Activated CD4-positive, alpha-beta T cell treated with anti-CD3 and anti-CD28 coated beads for 36 hours (primary cell): ENCODE results near the gene IL1RAPL1. TPM values are rescaled to one million over a fixed set of nuclear protein-coding genes. Genes with fewer than 3 reads are reported as not detected.

Experiments used
- ATAC-seq: fragments of 200-7000 bp; cut with Tn5 transposase; one replicate; pipeline ENCODE4 v1.10.0; 2021; ENCODE audit warnings: mild to moderate bottlenecking, moderate library complexity
- CTCF ChIA-PET: fragments of 350-600 bp; sonication (Branson Sonifier 250); formaldehyde crosslinking; loops from one replicate; lab custom pipeline; 2021; ENCODE audit warnings: antibody characterized with exemption; lab: Charles Lee
- POLR2A ChIA-PET: fragments of 350-600 bp; sonication (Branson Sonifier 250); formaldehyde crosslinking; loops from one replicate; lab custom pipeline; 2021; ENCODE audit warnings: antibody characterized with exemption, inconsistent platforms; lab: Charles Lee
- DNase-seq: peaks from one replicate; pipeline ENCODE4 v3.0.0-alpha.2; 2020
- H3K27ac Mint-ChIP-seq: one replicate; pipeline ENCODE4 v1.8.0; 2021; ENCODE audit warnings: mixed read lengths
- H3K27me3 Mint-ChIP-seq: one replicate; pipeline ENCODE4 v1.8.0; 2021; ENCODE audit warnings: mixed read lengths
- H3K36me3 Mint-ChIP-seq: one replicate; pipeline ENCODE4 v1.8.0; 2021; ENCODE audit warnings: low read depth, mixed read lengths
- H3K4me1 Mint-ChIP-seq: one replicate; pipeline ENCODE4 v1.8.0; 2021; ENCODE audit warnings: mixed read lengths
- H3K4me3 Mint-ChIP-seq: one replicate; pipeline ENCODE4 v1.8.0; 2021; ENCODE audit warnings: mild to moderate bottlenecking, moderate library complexity, mixed read lengths
- H3K9me3 Mint-ChIP-seq: one replicate; pipeline ENCODE4 v1.8.0; 2021; ENCODE audit warnings: low read depth, mixed read lengths
- intact Hi-C, 2 experiments: fragments of 100-400 bp; cut with DNase I in 1 of 2; cut with micrococcal nuclease in 1 of 2; formaldehyde crosslinking; loops; one replicate each; pipeline versions ENCODE4 v1.14.2 to v1.15.1; 2022 to 2024; cut with DNase I, micrococcal nuclease
- total RNA-seq, 2 experiments: library from RNA; stranded (reverse); gene quantifications; one replicate each; pipeline ENCODE4 v1.2.3, GENCODE V29; 2021

The IL1RAPL1 gene
- not detected for total RNA-seq

- intact Hi-C loops = no loop called here
- Mint-ChIP-seq H3K4me3 (no peak within 1 kb of the TSS), H3K36me3 (no peaks in the 10 kb centered on the region), H3K9me3 (no peaks in the 10 kb centered on the region), H3K27me3 (peaks cover 2% of the 10 kb centered on the region), H3K4me1 (no peaks in the 10 kb centered on the region), H3K27ac (no peak within 1 kb of the TSS)
- POLR2A ChIA-PET = no interaction called here
- no peak for ATAC-seq
- no peak for DNase-seq
- CTCF ChIA-PET = no interaction called here
These were observed at the start of gene IL1RAPL1 for GRCh38 chrX:28586981-28587551. TSS of gene IL1RAPL1 (plus strand) at chrX:28587446.

GRCh38 chrX:28542791-28543190 is 44.5 kb upstream of the IL1RAPL1 start:
- no peaks in the 10 kb centered on the region for H3K4me1 Mint-ChIP-seq
- intact Hi-C loops = no loop called here
- ATAC-seq (no peak), DNase-seq (no peak)
- ChIA-PET POLR2A (no interaction called here), CTCF (no interaction called here)
- H3K9me3 Mint-ChIP-seq = peaks cover 4% of the 10 kb centered on the region
- H3K27me3 Mint-ChIP-seq = no peaks in the 10 kb centered on the region
- no peaks in the 10 kb centered on the region for H3K36me3 Mint-ChIP-seq
- no peak overlapping the region for H3K4me3 Mint-ChIP-seq
- H3K27ac Mint-ChIP-seq = no peak overlapping the region

GRCh38 chrX:28549838-28550237 is 37.4 kb upstream of the IL1RAPL1 start:
- no peak overlapping the region for H3K27ac Mint-ChIP-seq
- DNase-seq = no peak
- CTCF ChIA-PET = no interaction called here
- no peak for ATAC-seq
- POLR2A ChIA-PET = no interaction called here
- no peaks in the 10 kb centered on the region for H3K27me3 Mint-ChIP-seq
- intact Hi-C loops = no loop called here
- H3K4me3 Mint-ChIP-seq = no peak overlapping the region
- no peaks in the 10 kb centered on the region for H3K4me1 Mint-ChIP-seq
- no peaks in the 10 kb centered on the region for H3K36me3 Mint-ChIP-seq
- peaks cover 3% of the 10 kb centered on the region for H3K9me3 Mint-ChIP-seq

- Mint-ChIP-seq H3K4me3 (no peak overlapping the region), H3K36me3 (no peaks in the 10 kb centered on the region), H3K4me1 (no peaks in the 10 kb centered on the region), H3K27ac (no peak overlapping the region), H3K27me3 (no peaks in the 10 kb centered on the region), H3K9me3 (peaks cover 3% of the 10 kb centered on the region)
- ChIA-PET POLR2A (no interaction called here), CTCF (no interaction called here)
- DNase-seq (no peak), ATAC-seq (no peak)
- intact Hi-C loops = no loop called here
These were observed 36.8 kb upstream of the IL1RAPL1 start for GRCh38 chrX:28550331-28550872.

GRCh38 chrX:28552322-28552721 is 34.9 kb upstream of the IL1RAPL1 start:
- no peak overlapping the region for H3K4me3 Mint-ChIP-seq
- H3K27ac Mint-ChIP-seq = no peak overlapping the region
- no peaks in the 10 kb centered on the region for H3K9me3 Mint-ChIP-seq
- intact Hi-C loops = no loop called here
- no peaks in the 10 kb centered on the region for H3K36me3 Mint-ChIP-seq
- no peaks in the 10 kb centered on the region for H3K4me1 Mint-ChIP-seq
- ChIA-PET POLR2A (no interaction called here), CTCF (interaction anchor here (0.7 kb wide), 1 partner anchor 82 kb away, joined by 3 read pairs; no protein-coding TSS in a partner anchor)
- DNase-seq (no peak), ATAC-seq (no peak)
- H3K27me3 Mint-ChIP-seq = no peaks in the 10 kb centered on the region

- ChIA-PET POLR2A (no interaction called here), CTCF (no interaction called here)
- Mint-ChIP-seq H3K27ac (no peak overlapping the region), H3K27me3 (no peaks in the 10 kb centered on the region), H3K4me3 (no peak overlapping the region), H3K9me3 (no peaks in the 10 kb centered on the region), H3K4me1 (no peaks in the 10 kb centered on the region), H3K36me3 (no peaks in the 10 kb centered on the region)
- no peak for DNase-seq
- intact Hi-C loops = no loop called here
- ATAC-seq = no peak
These were observed 34.1 kb upstream of the IL1RAPL1 start for GRCh38 chrX:28552882-28553829.

GRCh38 chrX:28576117-28576516 is 11.1 kb upstream of the IL1RAPL1 start:
- Mint-ChIP-seq H3K27ac (no peak overlapping the region), H3K4me1 (no peaks in the 10 kb centered on the region), H3K4me3 (no peak overlapping the region), H3K9me3 (no peaks in the 10 kb centered on the region), H3K36me3 (no peaks in the 10 kb centered on the region), H3K27me3 (no peaks in the 10 kb centered on the region)
- intact Hi-C loops = no loop called here
- ChIA-PET POLR2A (no interaction called here), CTCF (no interaction called here)
- ATAC-seq = no peak
- no peak for DNase-seq

- Mint-ChIP-seq H3K27ac (no peak overlapping the region), H3K4me3 (no peak overlapping the region), H3K36me3 (no peaks in the 10 kb centered on the region), H3K9me3 (no peaks in the 10 kb centered on the region), H3K4me1 (no peaks in the 10 kb centered on the region), H3K27me3 (peaks cover 2% of the 10 kb centered on the region)
- POLR2A ChIA-PET = no interaction called here
- DNase-seq (no peak), ATAC-seq (no peak)
- intact Hi-C loops = no loop called here
- CTCF ChIA-PET = no interaction called here
These were observed 5.7 kb upstream of the IL1RAPL1 start for GRCh38 chrX:28581522-28581921.

- POLR2A ChIA-PET = no interaction called here
- CTCF ChIA-PET = no interaction called here
- intact Hi-C loops = no loop called here
- no peaks in the 10 kb centered on the region for H3K9me3 Mint-ChIP-seq
- no peaks in the 10 kb centered on the region for H3K36me3 Mint-ChIP-seq
- ATAC-seq (no peak), DNase-seq (no peak)
- no peaks in the 10 kb centered on the region for H3K4me1 Mint-ChIP-seq
- H3K4me3 Mint-ChIP-seq = no peak overlapping the region
- peaks cover 2% of the 10 kb centered on the region for H3K27me3 Mint-ChIP-seq
- no peak overlapping the region for H3K27ac Mint-ChIP-seq
These were observed 4.7 kb upstream of the IL1RAPL1 start for GRCh38 chrX:28582511-28582910.

- H3K4me1 Mint-ChIP-seq = no peaks in the 10 kb centered on the region
- H3K4me3 Mint-ChIP-seq = no peak overlapping the region
- CTCF ChIA-PET = no interaction called here
- no peak overlapping the region for H3K27ac Mint-ChIP-seq
- no peaks in the 10 kb centered on the region for H3K9me3 Mint-ChIP-seq
- POLR2A ChIA-PET = no interaction called here
- ATAC-seq = no peak
- no peaks in the 10 kb centered on the region for H3K36me3 Mint-ChIP-seq
- DNase-seq = no peak
- H3K27me3 Mint-ChIP-seq = peaks cover 2% of the 10 kb centered on the region
- intact Hi-C loops = no loop called here
These were observed 3.2 kb upstream of the IL1RAPL1 start for GRCh38 chrX:28584025-28584424.

- H3K4me1 Mint-ChIP-seq = no peaks in the 10 kb centered on the region
- CTCF ChIA-PET = no interaction called here
- POLR2A ChIA-PET = no interaction called here
- peaks cover 2% of the 10 kb centered on the region for H3K27me3 Mint-ChIP-seq
- no peak overlapping the region for H3K4me3 Mint-ChIP-seq
- ATAC-seq (no peak), DNase-seq (no peak)
- H3K27ac Mint-ChIP-seq = no peak overlapping the region
- H3K9me3 Mint-ChIP-seq = no peaks in the 10 kb centered on the region
- intact Hi-C loops = no loop called here
- no peaks in the 10 kb centered on the region for H3K36me3 Mint-ChIP-seq
These were observed 1.5 kb upstream of the IL1RAPL1 start for GRCh38 chrX:28585767-28586166.

- ChIA-PET POLR2A (no interaction called here), CTCF (no interaction called here)
- H3K36me3 Mint-ChIP-seq = no peaks in the 10 kb centered on the region
- ATAC-seq = no peak
- no peaks in the 10 kb centered on the region for H3K4me1 Mint-ChIP-seq
- no peak for DNase-seq
- intact Hi-C loops = no loop called here
- no peaks in the 10 kb centered on the region for H3K9me3 Mint-ChIP-seq
- H3K4me3 Mint-ChIP-seq = no peak overlapping the region
- no peak overlapping the region for H3K27ac Mint-ChIP-seq
- H3K27me3 Mint-ChIP-seq = peaks cover 2% of the 10 kb centered on the region
These were observed 960 bp upstream of the IL1RAPL1 start for GRCh38 chrX:28586286-28586685.
